Osteoblast (primary cell): ENCODE measurements around the gene LAGE3. TPM values are rescaled to one million over a fixed set of nuclear protein-coding genes. Genes with fewer than 3 reads are reported as not detected.
A peak's percentile ranks its signal among the peaks of the same experiment; 100 is the strongest.

Source experiments
- DNase-seq: peaks from one replicate; pipeline ENCODE4 v3.0.0; 2011; ENCODE audit warnings: low spot score, mixed read lengths; ENCODE audit not compliant: insufficient read length; ENCODE audit errors: missing footprints
- H2AFZ ChIP-seq: 2 replicates; pipeline ENCODE4 v1.6.0; 2011; ENCODE audit warnings: mild to moderate bottlenecking, low read length
- H3K27ac ChIP-seq: 2 replicates; pipeline ENCODE4 v1.5.1; 2011; ENCODE audit warnings: mild to moderate bottlenecking, low read depth, low read length, moderate library complexity
- H3K27me3 ChIP-seq: 2 replicates; pipeline ENCODE4 v1.6.0; 2012; ENCODE audit warnings: mild to moderate bottlenecking, control low read depth, inconsistent platforms, low read length, moderate library complexity; ENCODE audit not compliant: insufficient read depth
- H3K36me3 ChIP-seq: 2 replicates; pipeline ENCODE4 v1.5.1; 2011; ENCODE audit warnings: mild to moderate bottlenecking, low read length, control low read depth, moderate library complexity; ENCODE audit not compliant: insufficient read depth
- H3K4me1 ChIP-seq: 2 replicates; pipeline ENCODE4 v1.5.1; 2011; ENCODE audit warnings: mild to moderate bottlenecking, low read length, control low read depth, moderate library complexity; ENCODE audit not compliant: insufficient read depth
- H3K4me2 ChIP-seq: 2 replicates; pipeline ENCODE4 v1.6.0; 2011; ENCODE audit warnings: mild to moderate bottlenecking, low read length; ENCODE audit not compliant: insufficient read depth
- H3K4me3 ChIP-seq: fragments of 200-600 bp; sonication (generic); 3 replicates; pipeline ENCODE4 v1.5.1; 2012; ENCODE audit warnings: mild to moderate bottlenecking, low read length, inconsistent platforms; ENCODE audit not compliant: insufficient read depth
- H3K79me2 ChIP-seq: 2 replicates; pipeline ENCODE4 v1.6.0; 2012; ENCODE audit warnings: mild to moderate bottlenecking, low read length, control low read depth, inconsistent platforms; ENCODE audit not compliant: insufficient read depth
- H3K9me3 ChIP-seq: 2 replicates; pipeline ENCODE4 v1.5.1; 2011; ENCODE audit warnings: low read depth, low read length, control low read depth
- H4K20me1 ChIP-seq: 2 replicates; pipeline ENCODE4 v1.6.0; 2012; ENCODE audit warnings: mild to moderate bottlenecking, low read length, control low read depth; ENCODE audit not compliant: insufficient read depth
- total RNA-seq: library from RNA; depleted of rRNA; stranded (reverse); fragments of >200 nt; gene quantifications from 2 replicates; pipeline ENCODE4 v1.2.3, GENCODE V29; 2012
- TF ChIP-seq, protein P1 (sequence below): IDR thresholded peaks from 2 replicates; pipeline ENCODE4 v1.5.1; 2011; ENCODE audit warnings: mild to moderate bottlenecking, low read depth, low read length, moderate library complexity; ENCODE audit errors: extremely low read depth

LAGE3 gene
- total RNA-seq, 1 donor = 21.7 TPM

DNA sequence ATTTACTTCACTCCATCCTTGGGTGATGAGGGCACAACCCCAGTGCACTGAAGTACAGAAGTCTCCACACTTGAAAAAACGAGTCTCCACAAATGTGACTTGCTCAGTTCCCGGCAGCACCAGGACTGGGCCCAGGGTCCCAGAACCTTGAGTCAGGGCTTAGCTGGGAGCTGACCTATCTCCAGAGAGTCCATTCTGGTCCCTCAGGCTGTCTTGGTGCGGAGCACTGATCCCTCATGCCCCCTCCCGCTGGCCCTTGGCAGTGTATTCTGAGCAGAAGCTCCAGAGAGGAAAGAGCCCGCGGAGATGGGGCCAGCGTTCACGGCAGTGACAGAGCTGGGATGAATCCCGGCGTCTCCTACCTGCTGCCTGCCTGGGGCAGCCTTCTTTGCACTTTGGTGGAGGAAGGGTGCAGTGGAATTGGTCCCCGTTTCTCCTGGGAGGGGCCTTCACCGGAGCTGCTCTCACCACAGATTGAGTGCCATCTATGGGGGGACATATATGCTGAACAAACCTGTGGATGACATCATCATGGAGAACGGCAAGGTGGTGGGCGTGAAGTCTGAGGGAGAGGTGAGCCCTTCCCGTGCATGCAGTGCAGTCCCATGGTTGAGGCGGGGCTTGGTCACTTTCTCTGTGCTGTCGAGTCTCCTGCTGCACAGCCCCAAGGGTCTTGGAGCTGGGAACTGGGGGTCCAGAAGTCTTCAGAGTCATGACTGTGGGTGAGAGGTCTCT is 38.3 kb downstream of the LAGE3 start:
- Histone ChIP-seq H3K4me1 (peaks cover 19% of the 10 kb centered on the region), H3K27ac (no peak overlapping the region), H3K4me3 (no peak overlapping the region), H3K27me3 (no peaks in the 10 kb centered on the region), H4K20me1 (peaks cover 34% of the 10 kb centered on the region), H3K36me3 (peaks cover 24% of the 10 kb centered on the region), H3K79me2 (peaks cover 58% of the 10 kb centered on the region), H3K9me3 (no peaks in the 10 kb centered on the region), H3K4me2 (no peak overlapping the region), H2AFZ (no peak overlapping the region)
- no peak for DNase-seq
- TF ChIP-seq, protein P1, sequence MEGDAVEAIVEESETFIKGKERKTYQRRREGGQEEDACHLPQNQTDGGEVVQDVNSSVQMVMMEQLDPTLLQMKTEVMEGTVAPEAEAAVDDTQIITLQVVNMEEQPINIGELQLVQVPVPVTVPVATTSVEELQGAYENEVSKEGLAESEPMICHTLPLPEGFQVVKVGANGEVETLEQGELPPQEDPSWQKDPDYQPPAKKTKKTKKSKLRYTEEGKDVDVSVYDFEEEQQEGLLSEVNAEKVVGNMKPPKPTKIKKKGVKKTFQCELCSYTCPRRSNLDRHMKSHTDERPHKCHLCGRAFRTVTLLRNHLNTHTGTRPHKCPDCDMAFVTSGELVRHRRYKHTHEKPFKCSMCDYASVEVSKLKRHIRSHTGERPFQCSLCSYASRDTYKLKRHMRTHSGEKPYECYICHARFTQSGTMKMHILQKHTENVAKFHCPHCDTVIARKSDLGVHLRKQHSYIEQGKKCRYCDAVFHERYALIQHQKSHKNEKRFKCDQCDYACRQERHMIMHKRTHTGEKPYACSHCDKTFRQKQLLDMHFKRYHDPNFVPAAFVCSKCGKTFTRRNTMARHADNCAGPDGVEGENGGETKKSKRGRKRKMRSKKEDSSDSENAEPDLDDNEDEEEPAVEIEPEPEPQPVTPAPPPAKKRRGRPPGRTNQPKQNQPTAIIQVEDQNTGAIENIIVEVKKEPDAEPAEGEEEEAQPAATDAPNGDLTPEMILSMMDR = no peak

DNA sequence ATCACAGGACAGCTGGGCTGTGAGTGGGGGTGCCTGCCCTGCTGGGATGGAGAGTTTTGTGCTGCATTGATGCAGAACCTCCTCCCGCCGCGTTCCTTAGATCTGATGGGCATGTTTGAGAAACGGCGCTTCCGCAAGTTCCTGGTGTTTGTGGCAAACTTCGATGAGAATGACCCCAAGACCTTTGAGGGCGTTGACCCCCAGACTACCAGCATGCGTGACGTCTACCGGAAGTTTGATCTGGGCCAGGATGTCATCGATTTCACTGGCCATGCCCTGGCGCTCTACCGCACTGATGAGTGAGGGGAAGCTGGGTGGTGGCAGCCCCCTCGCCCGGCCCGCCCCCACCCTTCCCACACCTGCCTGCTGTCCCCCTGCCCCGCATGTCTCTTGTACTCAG is 39.2 kb downstream of the LAGE3 start:
- Histone ChIP-seq H3K4me3 (no peak overlapping the region), H2AFZ (no peak overlapping the region), H3K79me2 (peaks cover 48% of the 10 kb centered on the region), H3K27me3 (no peaks in the 10 kb centered on the region), H3K4me2 (no peak overlapping the region), H3K4me1 (peaks cover 12% of the 10 kb centered on the region), H4K20me1 (peaks cover 29% of the 10 kb centered on the region), H3K9me3 (no peaks in the 10 kb centered on the region), H3K27ac (no peak overlapping the region), H3K36me3 (peaks cover 23% of the 10 kb centered on the region)
- no peak for DNase-seq
- TF ChIP-seq, protein P1 = no peak

DNA sequence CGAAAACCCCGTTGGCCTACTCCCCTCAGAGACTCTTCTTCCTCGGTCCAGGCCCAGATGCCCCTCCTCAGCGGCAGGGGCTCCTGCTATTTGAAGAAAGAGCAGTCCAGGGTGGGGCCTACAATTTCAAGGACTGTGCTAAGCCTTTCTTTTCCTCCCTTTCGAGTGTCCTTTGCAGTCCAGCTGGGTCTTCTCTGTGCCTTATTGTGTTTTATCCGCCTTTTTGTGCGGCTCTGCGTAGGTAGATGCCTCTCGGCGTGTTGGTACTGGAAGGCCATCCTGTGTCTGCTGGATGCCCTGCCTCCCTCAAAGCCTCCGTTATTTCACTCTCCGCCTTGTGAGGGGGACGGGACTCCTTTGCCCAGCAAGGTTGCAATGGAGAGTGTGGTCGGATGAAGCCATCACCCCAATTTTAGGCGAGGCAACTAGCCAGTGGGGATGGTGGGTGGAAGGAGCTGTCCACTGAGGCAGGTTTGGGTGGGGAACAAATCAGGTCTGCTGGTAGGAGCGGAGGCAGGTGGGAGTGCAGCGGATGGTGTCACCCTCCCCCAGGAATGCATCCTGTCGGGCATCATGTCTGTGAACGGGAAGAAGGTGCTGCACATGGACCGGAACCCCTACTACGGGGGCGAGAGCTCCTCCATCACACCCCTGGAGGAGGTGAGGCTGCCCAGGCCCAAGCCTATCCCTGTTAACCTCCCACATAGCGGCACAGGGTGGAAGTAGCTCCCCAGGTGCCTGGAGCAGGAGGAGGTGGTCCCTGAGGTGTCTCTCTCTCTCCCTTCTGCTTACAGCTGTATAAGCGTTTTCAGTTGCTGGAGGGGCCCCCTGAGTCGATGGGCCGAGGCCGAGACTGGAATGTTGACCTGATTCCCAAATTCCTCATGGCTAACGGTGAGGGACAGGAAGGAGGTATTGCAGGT is 40.8 kb downstream of the LAGE3 start:
- Histone ChIP-seq H3K9me3 (no peaks in the 10 kb centered on the region), H3K4me3 (peak overlapping the region; percentile 76), H3K79me2 (peaks cover 42% of the 10 kb centered on the region), H3K27me3 (no peaks in the 10 kb centered on the region), H4K20me1 (peaks cover 29% of the 10 kb centered on the region), H3K27ac (no peak overlapping the region), H3K36me3 (peaks cover 36% of the 10 kb centered on the region), H2AFZ (no peak overlapping the region), H3K4me1 (peaks cover 9% of the 10 kb centered on the region), H3K4me2 (peak overlapping the region; percentile 85)
- peak; percentile 87 for DNase-seq
- TF ChIP-seq, protein P1 = no peak
